RKO (cell line): Measurements from ENCODE around the gene IFRD2.
"Not testable (repeated sequence)": the region's sequence is repeated elsewhere in the genome, so short reads cannot be mapped to it uniquely, and the experiment has no call there.

Experiments
- DNase-seq: peaks from one replicate; pipeline ENCODE4 v3.0.0-alpha.2; 2016; ENCODE audit warnings: low spot score

The IFRD2 gene

GRCh38 chr3:50286322-50287227 is 5.7 kb downstream of the IFRD2 start:
- no peak for DNase-seq

- not testable (repeated sequence) for DNase-seq
Measured at GRCh38 chr3:50284121-50284520, 8.1 kb downstream of the IFRD2 start.

GRCh38 chr3:50279255-50280016 is 12.8 kb downstream of the IFRD2 start:
- no peak for DNase-seq

GRCh38 chr3:50278880-50279224 is 13.4 kb downstream of the IFRD2 start, which contains the start of gene LSMEM2:
Gene LSMEM2 (plus strand): TSS chr3:50279087. CDS start chr3:50279114, 27 bp downstream.
- no peak for DNase-seq

GRCh38 chr3:50278123-50278879 is 13.9 kb downstream of the IFRD2 start:
- no peak for DNase-seq

- DNase-seq = no peak
Measured at GRCh38 chr3:50276762-50277101, 15.5 kb downstream of the IFRD2 start.

GRCh38 chr3:50275996-50276761 is 16.1 kb downstream of the IFRD2 start:
- DNase-seq = no peak

- no peak for DNase-seq
Measured at GRCh38 chr3:50275141-50275995, 16.9 kb downstream of the IFRD2 start.

- peak; percentile 63 for DNase-seq
Measured at GRCh38 chr3:50274371-50275104, 17.7 kb downstream of the IFRD2 start.

- DNase-seq = no peak
Measured at GRCh38 chr3:50273689-50274065, 18.6 kb downstream of the IFRD2 start.

GRCh38 chr3:50272911-50273688 is 19.1 kb downstream of the IFRD2 start:
- peak; percentile 70 for DNase-seq

GRCh38 chr3:50272538-50272910 is 19.7 kb downstream of the IFRD2 start:
- DNase-seq = not testable (repeated sequence)

GRCh38 chr3:50271314-50271936 is 20.8 kb downstream of the IFRD2 start:
- DNase-seq = no peak

GRCh38 chr3:50270422-50271224 is 21.6 kb downstream of the IFRD2 start:
- no peak for DNase-seq

GRCh38 chr3:50269977-50270413 is 22.2 kb downstream of the IFRD2 start:
- DNase-seq = no peak

- DNase-seq = no peak
Measured at GRCh38 chr3:50269460-50269859, 22.8 kb downstream of the IFRD2 start.

- DNase-seq = no peak
Measured at GRCh38 chr3:50268703-50269451, 23.4 kb downstream of the IFRD2 start, which contains the start of gene SEMA3B. Gene SEMA3B (plus strand): TSS chr3:50269147. CDS start chr3:50269241, 94 bp downstream.
